ENCODE results near the gene FAM9C. TPM values are rescaled to one million over a fixed set of nuclear protein-coding genes. Genes with fewer than 3 reads are reported as not detected.
"Not testable (repeated sequence)": the region's sequence is repeated elsewhere in the genome, so short reads cannot be mapped to it uniquely, and the experiment has no call there.

The FAM9C gene
- polyA plus RNA-seq, 1 donor: 0.28 TPM

DNA sequence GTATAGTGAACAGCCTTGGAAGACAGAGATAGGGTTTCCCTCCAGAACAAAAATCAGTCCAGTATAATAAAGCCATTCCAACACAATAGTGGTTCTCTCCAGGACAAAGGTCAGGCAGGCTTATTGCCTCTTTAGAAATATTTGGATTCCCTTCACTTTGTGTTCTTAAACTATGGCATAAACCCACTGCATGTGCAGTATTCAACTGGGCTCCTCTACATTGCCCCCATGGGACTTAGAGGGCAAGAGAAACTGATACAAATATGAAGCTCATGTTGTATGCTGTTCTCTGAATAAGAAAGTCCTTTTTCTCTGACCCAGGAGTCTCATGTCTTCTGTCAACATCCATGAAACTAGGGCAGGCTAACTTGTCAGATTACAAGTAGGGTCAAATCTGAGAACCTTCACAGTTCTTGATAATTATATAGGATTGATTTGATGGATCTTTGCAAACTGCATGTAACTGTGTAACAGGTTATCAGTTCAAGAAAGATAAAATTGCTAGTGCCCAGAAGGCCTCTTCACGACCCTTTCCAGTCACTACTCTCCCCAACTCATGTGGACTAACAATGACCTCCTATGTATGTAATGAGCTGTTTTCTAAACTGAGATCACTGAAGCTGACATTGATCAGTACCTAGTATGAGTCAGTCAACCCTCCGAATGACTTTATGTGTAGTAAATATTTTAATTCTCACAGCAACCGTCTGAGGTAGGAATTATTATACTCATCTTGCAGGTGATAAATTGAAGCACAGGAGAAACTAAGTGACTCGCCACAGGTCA lies 31.9 kb upstream of the FAM9C start:
- DNase-seq: no peak

DNA sequence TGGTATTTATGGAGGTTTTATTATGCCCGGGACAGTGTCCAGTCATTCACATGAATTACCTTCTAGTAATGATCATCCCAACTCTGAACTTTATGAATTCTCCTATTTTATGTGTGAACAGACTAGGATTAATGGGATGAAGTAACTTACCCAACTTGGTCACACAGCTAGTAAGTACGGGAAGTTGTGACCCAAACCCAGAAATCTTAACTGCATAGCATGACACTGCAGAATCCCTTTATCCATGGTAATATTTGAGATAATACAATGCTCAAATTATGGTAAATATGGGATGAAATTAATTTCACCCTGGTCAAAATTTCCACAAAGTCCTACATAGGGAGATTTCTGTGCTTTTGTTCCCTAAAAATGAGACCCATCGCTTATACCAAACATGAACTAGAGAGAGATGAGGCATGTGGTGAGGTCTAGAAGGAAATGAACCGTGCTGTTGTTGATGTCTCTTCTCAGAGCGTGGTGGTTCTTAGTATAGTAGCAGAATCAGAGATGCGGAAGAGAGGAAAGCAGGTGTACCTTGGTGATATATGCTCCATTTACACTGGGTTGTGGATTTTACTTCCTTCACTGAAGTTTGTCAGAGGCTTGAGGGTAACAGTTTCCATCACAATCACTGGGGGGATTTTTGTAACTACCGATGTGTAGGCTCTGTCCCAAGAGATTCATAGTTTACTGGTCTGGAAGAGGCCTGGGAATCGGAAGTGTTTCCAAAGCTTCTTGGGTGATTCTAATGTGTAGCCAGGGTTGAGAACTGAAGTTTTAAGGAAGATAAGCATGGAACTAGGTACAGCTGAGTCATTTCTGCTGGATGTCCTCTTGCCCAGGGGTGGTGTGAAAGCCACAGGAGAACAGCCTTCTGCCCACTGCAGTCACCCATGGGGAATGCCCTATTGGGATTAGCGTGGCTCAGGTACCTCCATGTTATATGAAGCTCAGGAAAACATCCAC lies 30.2 kb upstream of the FAM9C start:
- DNase-seq: no peak

DNA sequence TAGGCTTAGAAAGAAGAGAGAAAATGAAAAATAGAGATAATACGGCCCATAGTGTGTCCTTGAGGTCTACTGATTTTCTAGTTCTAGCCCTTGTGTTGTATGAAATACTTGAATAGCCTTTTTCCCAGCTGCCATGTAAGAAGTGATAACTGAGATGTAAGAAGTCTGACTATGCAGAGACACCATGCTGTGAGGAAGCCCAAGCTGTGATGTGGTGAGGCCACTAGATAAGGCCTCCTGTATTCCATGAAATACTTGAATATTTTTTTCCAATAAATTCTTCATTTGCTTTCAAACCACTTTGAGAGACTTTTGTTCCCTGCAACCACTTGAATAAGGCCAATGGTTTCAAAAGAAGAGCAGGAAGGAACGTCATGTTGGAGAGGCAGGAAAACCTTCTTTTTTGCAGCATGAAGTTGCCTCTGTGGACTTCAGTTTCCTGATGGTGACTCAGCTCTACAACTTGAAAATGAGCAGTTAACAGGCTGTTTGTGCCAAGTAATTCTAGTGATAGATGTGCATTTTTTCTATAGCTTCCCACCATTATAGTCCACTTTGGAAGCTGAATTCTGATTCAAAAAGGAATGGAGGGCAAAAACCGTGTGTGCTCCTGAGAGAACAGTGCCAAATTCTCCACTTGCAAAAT lies 25.5 kb upstream of the FAM9C start:
- DNase-seq: no peak

GRCh38 chrX:13068651-13069050 lies 24.2 kb upstream of the FAM9C start:
- DNase-seq: no peak

GRCh38 chrX:13067773-13068172 lies 23.4 kb upstream of the FAM9C start:
- DNase-seq: no peak

DNA sequence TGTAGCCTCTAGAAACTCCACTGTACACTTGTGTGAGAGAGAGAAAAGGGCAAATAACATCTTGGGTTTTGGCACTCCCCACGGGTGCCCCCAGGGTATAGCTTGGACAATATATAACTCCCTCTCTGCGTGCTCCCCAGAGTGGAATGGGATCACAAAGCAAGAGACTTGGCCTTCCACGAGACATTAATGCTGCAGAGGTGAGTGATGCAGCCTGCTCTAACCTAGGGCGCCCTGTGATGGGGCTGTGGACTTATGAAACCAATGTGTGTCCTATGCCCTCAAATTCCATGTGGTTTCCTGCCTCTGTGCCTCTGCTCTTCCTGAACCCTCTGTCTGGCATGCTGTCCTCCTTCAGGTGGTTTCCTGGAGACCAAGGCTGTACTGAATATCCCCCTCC lies 22.0 kb upstream of the FAM9C start:
- no peak for DNase-seq

DNA sequence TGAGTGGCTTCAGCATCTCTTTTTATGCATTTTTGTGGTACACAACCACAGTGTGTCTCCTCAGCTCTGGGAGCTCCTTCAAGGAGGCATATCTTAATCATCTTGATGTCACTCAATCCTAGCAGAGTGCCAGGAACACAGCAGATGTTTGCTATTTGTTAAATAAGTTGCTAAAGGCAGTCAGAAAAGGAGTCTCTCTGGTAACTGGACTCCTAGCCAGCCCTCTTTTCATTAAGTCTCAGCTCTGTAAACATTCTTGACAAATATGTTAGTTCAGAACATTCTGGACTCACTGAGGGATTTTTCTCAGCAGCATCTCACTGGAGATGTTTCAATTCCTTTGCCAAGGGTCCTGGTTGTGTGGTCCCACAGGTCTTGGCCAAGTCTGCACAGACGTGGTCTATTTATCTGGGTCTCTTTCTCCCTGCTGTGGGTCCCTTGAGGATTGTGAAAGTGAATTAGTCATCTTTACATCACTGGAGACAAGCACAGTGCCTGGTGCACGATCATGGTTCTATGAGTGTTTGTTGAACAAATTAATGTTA lies 20.3 kb upstream of the FAM9C start:
- no peak for DNase-seq

DNA sequence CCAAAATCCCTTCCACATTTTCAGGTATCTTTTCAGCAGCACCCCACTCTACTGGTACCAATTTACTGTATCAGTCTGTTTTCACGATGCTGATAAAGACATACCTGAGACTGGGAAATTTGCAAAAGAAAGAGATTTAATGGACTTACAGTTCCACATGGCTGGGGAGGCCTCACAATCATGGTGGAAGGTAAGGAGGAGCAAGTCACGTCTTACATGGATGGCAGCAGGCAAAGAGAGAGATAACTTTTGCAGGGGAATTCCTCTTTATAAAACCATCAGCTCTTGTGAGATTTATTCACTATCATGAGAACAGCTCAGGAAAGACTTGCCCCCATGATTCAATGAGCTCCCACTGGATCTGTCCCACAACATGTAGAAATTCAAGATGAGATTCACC lies 18.7 kb upstream of the FAM9C start:
- DNase-seq: not testable (repeated sequence)

DNA sequence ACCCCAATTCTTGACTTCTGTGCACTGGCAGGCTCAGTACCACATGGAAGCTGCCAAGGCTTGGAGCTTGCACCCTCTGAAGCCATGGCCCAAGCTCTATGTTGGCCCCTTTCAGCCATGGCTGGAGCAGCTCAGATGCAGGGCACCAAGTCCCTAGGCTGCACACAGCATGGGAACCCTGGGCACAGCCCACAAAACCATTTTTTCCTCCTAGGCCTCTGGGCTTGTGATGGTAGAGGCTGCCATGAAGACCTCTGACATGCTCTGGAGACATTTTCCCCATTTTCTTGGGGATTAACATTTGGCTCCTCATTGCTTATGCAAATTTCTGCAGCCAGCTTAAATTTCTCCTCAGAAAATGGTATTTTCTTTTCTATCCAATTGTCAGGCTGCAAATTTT lies 17.9 kb upstream of the FAM9C start:
- DNase-seq: not testable (repeated sequence)

DNA sequence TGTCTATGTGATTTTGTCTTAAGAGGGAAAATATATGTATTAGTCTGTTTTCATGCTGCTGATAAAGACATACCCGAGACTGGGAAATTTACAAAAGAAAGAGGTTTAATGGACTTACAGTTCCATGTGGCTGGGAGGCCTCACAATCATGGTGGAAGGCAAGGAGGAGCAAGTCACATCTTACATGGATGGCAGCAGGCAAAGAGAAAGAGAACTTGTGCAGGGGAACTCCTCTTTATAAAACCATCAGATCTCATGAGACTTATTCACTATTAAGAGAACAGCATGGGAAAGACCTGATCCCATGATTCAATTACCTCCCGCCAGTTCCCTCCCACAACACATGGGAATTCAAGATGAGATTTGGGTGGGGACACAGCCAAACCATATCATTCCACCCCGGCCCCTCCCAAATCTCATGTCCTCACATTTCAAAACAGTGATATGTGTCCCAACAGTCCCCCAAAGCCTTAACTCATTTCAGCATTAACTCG lies 16.8 kb upstream of the FAM9C start:
- DNase-seq: not testable (repeated sequence)

- DNase-seq: no peak
These were observed 15.4 kb upstream of the FAM9C start for GRCh38 chrX:13059637-13060499.

DNA sequence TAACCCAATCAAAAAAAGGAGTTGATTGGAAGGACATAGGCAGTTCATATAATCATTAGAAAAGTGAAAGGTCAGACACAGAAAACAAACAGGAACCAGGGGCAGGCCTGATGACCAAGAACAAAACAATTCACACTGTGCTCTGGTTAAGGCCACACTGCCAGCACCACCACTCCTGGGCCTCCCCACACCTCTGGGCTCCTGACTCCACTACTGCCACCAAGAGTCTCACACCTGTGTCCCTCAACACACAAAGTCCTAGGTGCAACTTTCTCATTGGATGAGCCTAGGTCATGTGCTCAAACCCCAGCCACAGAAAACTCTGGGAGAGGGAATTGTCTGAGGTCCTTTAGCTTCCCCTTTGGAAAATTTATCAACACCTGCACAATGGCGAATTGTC lies 11.1 kb upstream of the FAM9C start:
- DNase-seq: no peak

GRCh38 chrX:13053171-13053570 lies 8.8 kb upstream of the FAM9C start:
- no peak for DNase-seq

GRCh38 chrX:13051529-13052172 lies 7.2 kb upstream of the FAM9C start:
- no peak for DNase-seq

DNA sequence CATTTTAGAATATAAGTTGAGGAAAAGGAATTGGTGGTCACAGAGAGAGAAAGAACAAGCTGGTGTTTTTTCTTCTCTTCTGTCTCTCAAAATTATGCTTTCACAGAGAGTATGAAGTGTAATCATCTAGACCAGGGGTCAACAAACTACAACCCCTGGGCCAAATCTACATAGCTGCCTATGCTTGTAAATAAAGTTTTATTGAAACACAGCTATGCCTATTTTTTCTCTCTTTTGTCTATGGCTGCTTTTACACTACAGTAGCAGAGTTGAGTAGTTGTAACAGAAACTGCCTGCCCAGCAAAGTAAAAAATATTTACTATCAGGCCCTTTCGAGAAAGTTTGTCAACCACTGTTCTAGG lies 6.7 kb upstream of the FAM9C start:
- DNase-seq: no peak

DNA sequence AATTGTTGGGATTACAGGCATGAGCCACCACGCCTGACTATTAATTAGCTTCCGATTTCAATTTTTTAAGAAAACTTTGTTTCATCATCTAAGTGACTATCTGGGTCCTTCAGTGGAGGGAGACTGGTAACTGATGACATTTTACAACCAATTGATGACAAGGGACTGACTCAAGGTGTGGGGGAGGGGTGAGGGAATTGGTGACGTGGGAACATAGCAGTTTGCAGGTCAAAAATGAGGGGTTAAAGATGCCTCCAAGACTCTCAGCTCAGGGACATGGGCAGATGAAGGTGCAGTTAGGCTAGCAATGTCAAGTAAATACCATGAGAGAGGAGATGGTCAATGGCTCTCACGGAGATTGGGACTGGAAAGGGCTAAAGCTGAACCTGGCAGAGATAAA lies 5.7 kb upstream of the FAM9C start:
- DNase-seq: no peak

DNA sequence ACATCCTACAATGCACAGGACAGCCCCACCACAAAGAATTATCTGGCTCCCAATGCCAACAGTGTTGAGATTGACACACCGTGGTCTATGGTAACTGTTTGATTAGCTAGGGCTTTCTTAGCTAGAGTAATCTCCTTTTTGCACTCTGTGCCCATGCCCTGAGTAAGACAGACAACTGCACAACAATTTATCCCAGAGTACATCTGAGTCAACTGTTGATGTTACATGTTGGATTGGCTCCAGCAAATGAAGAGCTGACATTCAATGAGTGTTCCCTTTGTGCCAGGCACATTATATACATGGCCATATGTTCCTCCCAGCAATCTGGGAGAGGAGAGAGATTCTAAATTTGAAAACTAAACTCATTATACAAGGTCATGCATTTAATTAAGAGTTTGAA lies 3.9 kb upstream of the FAM9C start:
- DNase-seq: no peak

GRCh38 chrX:13047759-13048158 lies 3.3 kb upstream of the FAM9C start:
- no peak for DNase-seq

DNA sequence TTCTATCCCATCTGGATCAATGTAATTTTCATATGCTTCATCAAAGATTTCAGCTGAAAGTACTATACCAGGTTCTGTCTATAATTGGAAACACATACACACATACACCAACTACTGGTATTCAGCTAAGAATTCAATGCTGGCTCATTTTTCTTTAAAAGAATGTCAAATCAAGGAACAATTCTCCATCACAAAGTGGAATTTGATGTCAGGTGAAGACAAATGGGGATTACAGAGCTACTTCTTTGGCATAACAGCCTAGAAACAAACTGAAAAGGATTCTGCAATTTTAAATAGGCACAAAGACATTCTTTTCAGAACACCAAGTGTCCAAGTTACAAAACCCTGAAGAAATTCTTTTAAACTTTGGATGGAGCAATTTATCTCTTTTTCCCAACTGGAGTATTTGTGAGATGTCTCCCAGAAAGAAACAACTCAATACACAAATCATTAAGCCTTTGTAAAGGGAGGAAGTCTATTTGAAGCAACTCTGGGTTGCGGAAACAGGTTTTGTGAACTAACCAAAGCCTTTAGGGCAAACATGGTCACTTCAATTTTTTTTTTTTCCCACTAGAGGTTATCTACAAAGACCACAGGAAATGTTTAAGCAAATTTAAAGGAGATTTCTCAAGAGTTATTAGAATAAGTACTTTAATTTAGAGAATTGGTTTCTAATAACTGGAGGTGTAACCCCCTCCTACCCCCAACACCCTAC lies 1.9 kb upstream of the FAM9C start:
- no peak for DNase-seq

GRCh38 chrX:13043938-13044337 lies 482 bp downstream of the FAM9C start:
- no peak for DNase-seq

- DNase-seq: no peak
These were observed 1.3 kb downstream of the FAM9C start for GRCh38 chrX:13043138-13043537.
